Prostate gland (tissue), 2 donors: ENCODE measurements around the gene TP53BP2. TPM values are rescaled to one million over a fixed set of nuclear protein-coding genes. Genes with fewer than 3 reads are reported as not detected.
"Not testable (repeated sequence)": the region's sequence is repeated elsewhere in the genome, so short reads cannot be mapped to it uniquely, and the experiment has no call there.

ENCODE experiments used
- DNase-seq: peaks from one replicate; pipeline ENCODE4 v3.0.0-alpha.2; 2019; ENCODE audit warnings: low spot score
- H3K27ac ChIP-seq, 2 donors: fragments of 200-600 bp; sonication (generic); 2 replicates each; pipeline ENCODE4 v1.5.1; 2017 to 2019
- H3K27me3 ChIP-seq: fragments of 200-600 bp; sonication (generic); replicated peaks from 2 replicates; pipeline ENCODE4 v1.5.1; 2019; ENCODE audit not compliant: insufficient read depth
- H3K36me3 ChIP-seq, 2 donors: fragments of 200-600 bp; sonication (generic); 1 replicate in 1 of 2; 2 replicates in 1 of 2; pipeline versions ENCODE4 v1.5.1 to v1.8.1; 2017 to 2019
- H3K4me1 ChIP-seq: fragments of 200-600 bp; sonication (generic); replicated peaks from 2 replicates; pipeline ENCODE4 v1.5.1; 2019
- H3K4me3 ChIP-seq, 2 donors: fragments of 200-600 bp; sonication (generic); 2 replicates each; pipeline ENCODE4 v1.5.1; 2017 to 2019
- H3K9me3 ChIP-seq: fragments of 200-600 bp; sonication (generic); 2 replicates; pipeline ENCODE4 v1.5.1; 2017
- POLR2A ChIP-seq: fragments of 450-650 bp; IDR thresholded peaks from one replicate; pipeline ENCODE4 v1.6.1; 2016; ENCODE audit warnings: antibody characterized with exemption, mild to moderate bottlenecking
- POLR2AphosphoS5 ChIP-seq: sonication (generic); formaldehyde crosslinking; IDR thresholded peaks from one replicate; pipeline ENCODE4 v1.6.1; 2017; ENCODE audit warnings: antibody characterized with exemption
- WGBS: methylation state at CpG from one replicate; pipeline ENCODE4 v1.1.5; 2018; 5-methylcytosine and 5-hydroxymethylcytosine counted together
- intact Hi-C: fragments of 100-400 bp; cut with DNase I; formaldehyde crosslinking; loops from one replicate; pipeline ENCODE4 v1.14.2; 2022
- total RNA-seq, 2 donors: library from RNA; depleted of rRNA; stranded (reverse); fragments of >200 nt; gene quantifications; one replicate each; pipeline ENCODE4 v1.1.0, GENCODE V29; 2016
- TF ChIP-seq, protein P1 (sequence below), 4 experiments: fragments of 200-600 bp in 2 of 4; fragments of 450-650 bp in 2 of 4; sonication (generic) in 2 of 4; IDR thresholded peaks; 1 replicate in 3 of 4; 2 replicates in 1 of 4; pipeline ENCODE4 v1.5.1; 2016 to 2019; ENCODE audit warnings: antibody characterized with exemption in 4 of 4, mild to moderate bottlenecking in 2 of 4, moderate library complexity in 2 of 4

The TP53BP2 gene, protein sequence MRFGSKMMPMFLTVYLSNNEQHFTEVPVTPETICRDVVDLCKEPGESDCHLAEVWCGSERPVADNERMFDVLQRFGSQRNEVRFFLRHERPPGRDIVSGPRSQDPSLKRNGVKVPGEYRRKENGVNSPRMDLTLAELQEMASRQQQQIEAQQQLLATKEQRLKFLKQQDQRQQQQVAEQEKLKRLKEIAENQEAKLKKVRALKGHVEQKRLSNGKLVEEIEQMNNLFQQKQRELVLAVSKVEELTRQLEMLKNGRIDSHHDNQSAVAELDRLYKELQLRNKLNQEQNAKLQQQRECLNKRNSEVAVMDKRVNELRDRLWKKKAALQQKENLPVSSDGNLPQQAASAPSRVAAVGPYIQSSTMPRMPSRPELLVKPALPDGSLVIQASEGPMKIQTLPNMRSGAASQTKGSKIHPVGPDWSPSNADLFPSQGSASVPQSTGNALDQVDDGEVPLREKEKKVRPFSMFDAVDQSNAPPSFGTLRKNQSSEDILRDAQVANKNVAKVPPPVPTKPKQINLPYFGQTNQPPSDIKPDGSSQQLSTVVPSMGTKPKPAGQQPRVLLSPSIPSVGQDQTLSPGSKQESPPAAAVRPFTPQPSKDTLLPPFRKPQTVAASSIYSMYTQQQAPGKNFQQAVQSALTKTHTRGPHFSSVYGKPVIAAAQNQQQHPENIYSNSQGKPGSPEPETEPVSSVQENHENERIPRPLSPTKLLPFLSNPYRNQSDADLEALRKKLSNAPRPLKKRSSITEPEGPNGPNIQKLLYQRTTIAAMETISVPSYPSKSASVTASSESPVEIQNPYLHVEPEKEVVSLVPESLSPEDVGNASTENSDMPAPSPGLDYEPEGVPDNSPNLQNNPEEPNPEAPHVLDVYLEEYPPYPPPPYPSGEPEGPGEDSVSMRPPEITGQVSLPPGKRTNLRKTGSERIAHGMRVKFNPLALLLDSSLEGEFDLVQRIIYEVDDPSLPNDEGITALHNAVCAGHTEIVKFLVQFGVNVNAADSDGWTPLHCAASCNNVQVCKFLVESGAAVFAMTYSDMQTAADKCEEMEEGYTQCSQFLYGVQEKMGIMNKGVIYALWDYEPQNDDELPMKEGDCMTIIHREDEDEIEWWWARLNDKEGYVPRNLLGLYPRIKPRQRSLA
- total RNA-seq, result 100 to 1,000 TPM in 1 of 2 donors, 10 to 100 TPM in 1; 28.0 to 103 TPM

DNA sequence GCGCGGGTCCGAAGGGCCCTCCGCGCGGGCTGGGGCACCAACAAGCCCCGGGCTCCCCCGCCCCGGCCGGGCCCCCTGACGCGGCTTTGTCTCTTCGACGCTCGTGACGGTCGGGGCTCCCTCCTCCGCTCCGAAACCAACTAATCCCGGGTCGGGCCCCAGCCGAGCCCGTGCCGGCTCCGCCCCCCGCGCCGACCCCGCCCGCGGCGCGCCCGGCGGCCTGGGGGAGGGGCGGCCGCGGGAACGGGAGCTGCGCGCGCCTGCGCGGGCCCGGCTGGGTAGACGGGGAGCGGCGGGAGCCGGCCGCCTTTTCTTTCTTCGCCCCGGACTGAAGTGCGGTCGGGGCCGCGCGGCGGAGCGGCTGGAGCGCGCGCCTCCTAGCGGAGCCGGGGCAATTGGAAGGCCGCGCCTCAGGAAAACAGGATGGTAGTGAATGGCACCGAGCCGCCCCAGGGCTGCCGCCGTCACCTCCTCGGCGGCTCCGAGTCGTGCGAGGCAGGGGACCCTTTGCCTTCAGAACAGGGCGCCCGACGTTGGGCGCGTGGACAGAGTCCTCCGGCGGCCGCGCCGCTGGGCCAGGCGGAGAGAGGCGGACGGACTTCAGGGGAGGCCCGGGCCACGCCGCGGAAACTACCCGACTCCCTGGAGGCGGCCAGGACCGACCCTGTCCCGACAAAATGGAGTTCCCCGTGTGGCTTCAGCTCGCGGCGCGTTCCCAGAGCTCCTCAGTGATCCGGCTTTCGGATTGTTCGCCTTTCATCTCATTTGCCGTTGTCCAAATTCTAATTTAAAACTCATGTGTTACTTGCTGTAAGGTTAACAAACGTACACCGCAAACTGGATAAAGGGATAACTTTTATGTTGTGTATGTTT is at the start of gene TP53BP2:
Gene TP53BP2 (minus strand): TSS at position 138 of the 873 bp plus-strand sequence. CDS start 267 bp downstream, outside the sequence.
- intact Hi-C loops, result loop anchor here (10.0 kb wide), 1 partner anchor 71 kb away; no protein-coding TSS in a partner anchor
- DNase-seq, result peak; percentile 88
- H3K36me3 ChIP-seq, result no peaks in the 10 kb centered on the region
- H3K4me1 ChIP-seq, result no peaks in the 10 kb centered on the region
- H3K27ac ChIP-seq, result peak within 1 kb of the TSS; percentile 98
- no peaks in the 10 kb centered on the region for H3K27me3 ChIP-seq
- WGBS, result under 1% methylated on average over 102 of the region's 107 CpGs
- peak within 1 kb of the TSS; percentile 91 to 92 for H3K4me3 ChIP-seq
- TF ChIP-seq POLR2AphosphoS5 (peak; percentile 58), POLR2A (peak; percentile 78)
- TF ChIP-seq, protein P1, sequence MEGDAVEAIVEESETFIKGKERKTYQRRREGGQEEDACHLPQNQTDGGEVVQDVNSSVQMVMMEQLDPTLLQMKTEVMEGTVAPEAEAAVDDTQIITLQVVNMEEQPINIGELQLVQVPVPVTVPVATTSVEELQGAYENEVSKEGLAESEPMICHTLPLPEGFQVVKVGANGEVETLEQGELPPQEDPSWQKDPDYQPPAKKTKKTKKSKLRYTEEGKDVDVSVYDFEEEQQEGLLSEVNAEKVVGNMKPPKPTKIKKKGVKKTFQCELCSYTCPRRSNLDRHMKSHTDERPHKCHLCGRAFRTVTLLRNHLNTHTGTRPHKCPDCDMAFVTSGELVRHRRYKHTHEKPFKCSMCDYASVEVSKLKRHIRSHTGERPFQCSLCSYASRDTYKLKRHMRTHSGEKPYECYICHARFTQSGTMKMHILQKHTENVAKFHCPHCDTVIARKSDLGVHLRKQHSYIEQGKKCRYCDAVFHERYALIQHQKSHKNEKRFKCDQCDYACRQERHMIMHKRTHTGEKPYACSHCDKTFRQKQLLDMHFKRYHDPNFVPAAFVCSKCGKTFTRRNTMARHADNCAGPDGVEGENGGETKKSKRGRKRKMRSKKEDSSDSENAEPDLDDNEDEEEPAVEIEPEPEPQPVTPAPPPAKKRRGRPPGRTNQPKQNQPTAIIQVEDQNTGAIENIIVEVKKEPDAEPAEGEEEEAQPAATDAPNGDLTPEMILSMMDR (IDR thresholded peaks at IDR 0.05), result peak; percentile 66 to 91 (median 84)
- H3K9me3 ChIP-seq, result no peaks in the 10 kb centered on the region

DNA sequence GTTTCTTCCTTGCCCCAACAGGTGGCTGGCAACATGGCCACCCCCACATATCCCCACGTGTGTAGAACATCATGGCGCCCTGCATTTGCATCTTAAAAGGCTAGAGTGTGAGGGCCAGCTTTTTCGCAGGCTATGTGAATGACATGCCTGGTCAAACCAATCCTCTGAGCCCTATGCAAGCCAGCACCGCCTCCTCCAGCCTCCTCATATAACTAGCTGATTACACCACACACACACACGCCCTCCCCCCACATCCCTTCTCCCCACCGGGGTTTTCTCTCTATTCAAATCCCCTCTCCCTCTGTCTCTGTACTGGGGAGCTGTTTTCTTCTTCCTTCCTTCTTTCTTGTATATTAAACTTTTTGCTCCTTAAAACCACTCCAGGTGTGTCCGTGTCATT is 44.7 kb upstream of the TP53BP2 start:
- H3K4me1 ChIP-seq, H3K4me3 ChIP-seq, intact Hi-C loops, H3K27ac ChIP-seq, DNase-seq, H3K36me3 ChIP-seq, H3K27me3 ChIP-seq, H3K9me3 ChIP-seq: not testable (repeated sequence)
- 74% methylated on average over 5 of the region's 7 CpGs for WGBS

DNA sequence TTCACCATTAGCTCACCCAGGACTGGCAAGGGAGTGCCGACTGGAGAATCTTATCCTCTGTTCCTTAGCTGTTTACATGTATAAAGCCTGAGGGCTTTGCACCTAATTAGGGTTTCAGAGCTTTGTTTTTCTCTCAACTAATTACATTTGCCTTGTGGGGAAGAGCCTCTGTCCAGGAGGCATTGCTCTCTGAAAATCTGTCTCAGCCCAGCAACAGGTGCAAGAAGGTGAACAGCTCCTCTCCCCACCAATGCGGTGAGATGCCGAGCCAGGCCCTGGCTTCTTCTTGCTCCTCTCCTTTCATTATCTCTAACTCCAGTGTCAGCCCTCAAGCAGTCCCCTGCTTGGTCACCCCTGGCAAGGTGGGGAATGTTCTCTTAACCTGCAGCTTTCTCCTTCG is 43.6 kb upstream of the TP53BP2 start:
- intact Hi-C loops, result not testable (repeated sequence)

DNA sequence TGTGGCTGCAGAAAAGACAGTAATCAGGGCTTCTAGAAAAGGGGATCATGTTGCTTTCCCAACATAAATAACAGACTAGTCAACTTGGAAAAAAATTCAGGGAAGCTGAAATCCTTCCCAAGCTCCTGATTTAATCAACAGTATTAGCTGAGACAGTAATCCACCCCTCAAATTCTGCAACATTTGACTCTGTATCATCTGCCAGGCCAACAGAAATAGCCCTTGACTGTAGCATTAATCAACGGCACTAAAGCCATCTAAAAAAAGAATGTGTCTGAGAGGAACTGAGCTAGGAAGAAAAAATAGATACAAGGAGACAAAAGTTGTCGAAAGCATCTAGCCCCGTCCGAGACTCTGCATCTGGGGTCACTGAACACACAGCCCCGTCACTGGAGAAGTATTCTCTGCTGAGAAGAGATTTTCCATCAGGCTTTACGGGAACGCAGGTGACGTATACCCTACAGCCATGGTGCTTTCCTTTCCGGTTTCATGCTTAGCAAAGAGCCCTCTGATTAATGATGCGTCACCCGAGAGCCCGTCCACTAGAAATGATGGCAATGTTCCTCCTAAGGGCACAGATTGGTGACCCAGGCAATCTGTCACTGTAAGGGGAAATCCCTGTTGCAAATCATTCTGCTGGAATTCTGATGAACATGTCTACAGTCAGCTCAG is 42.1 kb upstream of the TP53BP2 start:
- H3K27ac ChIP-seq, result no peak overlapping the region
- intact Hi-C loops, result no loop called here
- no peaks in the 10 kb centered on the region for H3K9me3 ChIP-seq
- no peak overlapping the region for H3K4me3 ChIP-seq
- TF ChIP-seq, protein P1 (IDR thresholded peaks at IDR 0.05), result no peak
- TF ChIP-seq POLR2AphosphoS5, result no peak
- no peak for TF ChIP-seq POLR2A
- WGBS, result 70% methylated on average over 12 of the region's 12 CpGs
- no peaks in the 10 kb centered on the region for H3K4me1 ChIP-seq
- no peaks in the 10 kb centered on the region for H3K36me3 ChIP-seq
- H3K27me3 ChIP-seq, result no peaks in the 10 kb centered on the region
- no peak for DNase-seq

More for the DNA sequence above, 43.6 kb upstream of the TP53BP2 start:
- DNase-seq, H3K27ac ChIP-seq, H3K36me3 ChIP-seq, H3K9me3 ChIP-seq, H3K4me1 ChIP-seq, H3K27me3 ChIP-seq, H3K4me3 ChIP-seq: not testable (repeated sequence)
- WGBS, result 91% methylated on average over 4 of the region's 4 CpGs

DNA sequence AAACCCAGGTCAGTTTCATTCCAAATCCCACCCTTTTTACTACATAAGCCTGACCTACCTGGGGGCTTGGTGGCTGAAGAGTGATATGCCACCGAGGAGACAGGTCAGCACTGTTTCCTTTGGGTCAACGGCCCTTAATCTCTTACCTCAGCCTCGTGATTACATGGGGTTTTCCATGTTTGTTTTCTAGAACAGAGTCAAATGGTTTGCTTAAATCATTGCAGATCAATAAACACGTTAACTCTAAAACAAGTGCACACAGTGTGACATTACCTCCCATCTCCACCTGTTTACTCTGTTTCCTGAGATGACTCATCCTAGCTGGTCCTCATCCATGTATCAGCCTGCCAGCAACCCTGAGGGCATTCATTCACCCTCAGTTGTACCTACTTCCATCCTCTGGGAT is 40.8 kb upstream of the TP53BP2 start:
- WGBS, result 54% methylated on average over 4 of the region's 4 CpGs
- Histone ChIP-seq H3K4me1 (no peaks in the 10 kb centered on the region), H3K27ac (no peak overlapping the region), H3K36me3 (no peaks in the 10 kb centered on the region), H3K27me3 (no peaks in the 10 kb centered on the region), H3K4me3 (no peak overlapping the region), H3K9me3 (no peaks in the 10 kb centered on the region)
- intact Hi-C loops, result no loop called here
- no peak for DNase-seq
- TF ChIP-seq POLR2AphosphoS5 (no peak), POLR2A (no peak)
- TF ChIP-seq, protein P1 (IDR thresholded peaks at IDR 0.05), result no peak
